Ovary (tissue), 3 donors: ENCODE measurements around the gene HOXA11.

Experiments
- EP300 ChIP-seq: sonication (generic); formaldehyde crosslinking; IDR thresholded peaks from one replicate; pipeline ENCODE4 v1.6.1; 2017; ENCODE audit warnings: antibody characterized with exemption
- POLR2A ChIP-seq: fragments of 450-650 bp; IDR thresholded peaks from one replicate; pipeline ENCODE4 v1.6.1; 2017; ENCODE audit warnings: antibody characterized with exemption, mild to moderate bottlenecking, moderate library complexity
- TF ChIP-seq, protein P1 (sequence below), 3 donors: fragments of 450-650 bp in 2 of 3; fragments of 200-600 bp in 1 of 3; IDR thresholded peaks; one replicate each; pipeline versions ENCODE4 v1.5.1 to v1.8.0; 2016 to 2022; ENCODE audit warnings: antibody characterized with exemption in 3 of 3, mild to moderate bottlenecking in 1 of 3
- donor health status: DM: no; HTN: no; CAD: no.

DNA sequence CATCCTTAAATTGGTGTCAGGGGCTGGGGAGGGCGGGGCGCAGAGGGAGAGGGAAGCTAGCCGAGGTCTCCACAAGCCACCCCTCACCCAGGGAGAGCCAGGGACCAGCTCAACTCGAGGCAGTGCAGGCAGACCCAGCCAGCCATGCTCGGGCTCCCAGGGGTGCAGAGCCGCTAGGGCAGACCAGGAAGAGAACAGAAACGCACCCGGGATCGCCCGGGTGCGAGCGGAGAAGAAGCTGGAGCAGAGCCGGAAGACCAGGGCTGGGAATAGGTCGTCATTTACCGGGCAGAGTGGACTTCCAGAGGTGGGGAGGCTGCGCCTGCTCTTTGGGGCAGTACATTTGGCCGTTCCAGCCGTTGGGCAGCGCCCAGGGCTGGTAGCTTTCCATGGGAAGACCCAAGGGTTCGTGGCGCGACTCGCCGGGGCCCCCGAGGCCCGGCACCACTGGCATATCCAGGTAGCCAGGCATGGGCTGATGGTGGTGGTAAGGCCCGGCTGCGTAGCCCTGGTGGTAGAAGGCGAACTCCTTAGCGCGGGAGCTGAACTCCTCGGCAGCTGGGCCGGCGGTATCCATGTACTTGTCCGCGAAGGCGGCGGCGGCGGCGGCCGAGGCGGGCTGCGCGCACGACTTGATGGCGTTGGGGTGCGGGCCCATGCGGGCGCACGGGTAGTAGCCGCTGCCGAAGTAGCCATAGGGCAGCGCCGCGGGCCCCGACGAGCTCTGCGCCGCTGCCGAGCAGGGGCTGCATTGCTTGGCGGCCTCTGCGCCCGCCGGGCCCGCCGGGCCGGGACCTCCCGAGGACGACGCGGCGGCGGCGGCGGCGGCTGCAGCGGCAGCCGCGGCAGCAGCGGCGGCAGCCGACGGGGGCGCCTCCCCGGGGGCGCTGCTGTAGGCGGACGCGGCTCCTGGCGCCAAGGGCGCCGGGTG lies 14.1 kb upstream of the HOXA11 start:
- TF ChIP-seq EP300 (no peak), POLR2A (no peak)
- TF ChIP-seq, protein P1, sequence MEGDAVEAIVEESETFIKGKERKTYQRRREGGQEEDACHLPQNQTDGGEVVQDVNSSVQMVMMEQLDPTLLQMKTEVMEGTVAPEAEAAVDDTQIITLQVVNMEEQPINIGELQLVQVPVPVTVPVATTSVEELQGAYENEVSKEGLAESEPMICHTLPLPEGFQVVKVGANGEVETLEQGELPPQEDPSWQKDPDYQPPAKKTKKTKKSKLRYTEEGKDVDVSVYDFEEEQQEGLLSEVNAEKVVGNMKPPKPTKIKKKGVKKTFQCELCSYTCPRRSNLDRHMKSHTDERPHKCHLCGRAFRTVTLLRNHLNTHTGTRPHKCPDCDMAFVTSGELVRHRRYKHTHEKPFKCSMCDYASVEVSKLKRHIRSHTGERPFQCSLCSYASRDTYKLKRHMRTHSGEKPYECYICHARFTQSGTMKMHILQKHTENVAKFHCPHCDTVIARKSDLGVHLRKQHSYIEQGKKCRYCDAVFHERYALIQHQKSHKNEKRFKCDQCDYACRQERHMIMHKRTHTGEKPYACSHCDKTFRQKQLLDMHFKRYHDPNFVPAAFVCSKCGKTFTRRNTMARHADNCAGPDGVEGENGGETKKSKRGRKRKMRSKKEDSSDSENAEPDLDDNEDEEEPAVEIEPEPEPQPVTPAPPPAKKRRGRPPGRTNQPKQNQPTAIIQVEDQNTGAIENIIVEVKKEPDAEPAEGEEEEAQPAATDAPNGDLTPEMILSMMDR (IDR thresholded peaks at IDR 0.05) = no peak
